SK-N-SH treated with all-trans-retinoic acid at 6 μM for 48 hours (cell line): Measurements from ENCODE around the gene DGKG.

Source experiments
- ARNTL ChIP-seq: fragments of 450-650 bp; formaldehyde crosslinking; IDR thresholded peaks from 2 replicates; pipeline ENCODE4 v1.5.0; 2020; ENCODE audit warnings: low read depth, mild to moderate bottlenecking, moderate library complexity, borderline replicate concordance
- CSDC2 ChIP-seq: fragments of 250-450 bp; sonication (Bioruptor Pico); IDR thresholded peaks from 2 replicates; pipeline ENCODE4 v1.5.0; 2020; ENCODE audit warnings: mild to moderate bottlenecking, moderate library complexity
- GLIS3 ChIP-seq: fragments of 250-450 bp; sonication (Bioruptor Pico); IDR thresholded peaks from 2 replicates; pipeline ENCODE4 v1.5.0; 2020; ENCODE audit warnings: mild to moderate bottlenecking, moderate library complexity
- OSR1 ChIP-seq: fragments of 250-450 bp; sonication (Bioruptor Pico); IDR thresholded peaks from 2 replicates; pipeline ENCODE4 v1.8.0; 2022; ENCODE audit warnings: moderate library complexity, mild to moderate bottlenecking, inconsistent platforms
- PPARA ChIP-seq: fragments of 250-450 bp; sonication (Bioruptor Pico); IDR thresholded peaks from 2 replicates; pipeline ENCODE4 v1.5.0; 2020; ENCODE audit warnings: mild to moderate bottlenecking, borderline replicate concordance
- ZC3H10 ChIP-seq: fragments of 250-450 bp; sonication (Bioruptor Pico); IDR thresholded peaks from 2 replicates; pipeline ENCODE4 v1.5.1; 2021; ENCODE audit warnings: mild to moderate bottlenecking, moderate library complexity
- ZFP3 ChIP-seq: fragments of 250-450 bp; sonication (Bioruptor Pico); IDR thresholded peaks from 2 replicates; pipeline ENCODE4 v1.5.0; 2020; ENCODE audit warnings: mild to moderate bottlenecking, moderate library complexity
- ZNF70 ChIP-seq: fragments of 450-650 bp; formaldehyde crosslinking; IDR thresholded peaks from 2 replicates; pipeline ENCODE4 v1.5.0; 2020; ENCODE audit warnings: mild to moderate bottlenecking, moderate library complexity
- ZNF8 ChIP-seq: fragments of 450-650 bp; formaldehyde crosslinking; IDR thresholded peaks from 2 replicates; pipeline ENCODE4 v1.5.0; 2020; ENCODE audit warnings: mild to moderate bottlenecking, moderate library complexity
- TF ChIP-seq, protein P1 (sequence below): fragments of 250-450 bp; sonication (Bioruptor Pico); IDR thresholded peaks from 2 replicates; pipeline ENCODE4 v1.8.0; 2020; ENCODE audit warnings: mild to moderate bottlenecking, moderate library complexity, borderline replicate concordance
- TF ChIP-seq, protein P2 (sequence below): fragments of 250-450 bp; sonication (Bioruptor Pico); IDR thresholded peaks from 2 replicates; pipeline ENCODE4 v1.8.0; 2021; ENCODE audit warnings: low read depth, mild to moderate bottlenecking, moderate library complexity, borderline replicate concordance
- TF ChIP-seq, protein P3 (sequence below): fragments of 250-450 bp; sonication (Bioruptor Pico); IDR thresholded peaks from 2 replicates; pipeline ENCODE4 v1.5.1; 2021; ENCODE audit warnings: mild to moderate bottlenecking, moderate library complexity
- TF ChIP-seq, protein P4 (sequence below): fragments of 250-450 bp; sonication (Bioruptor Pico); IDR thresholded peaks from 2 replicates; pipeline ENCODE4 v1.5.1; 2020; ENCODE audit warnings: low read depth, mild to moderate bottlenecking, moderate library complexity

DNA sequence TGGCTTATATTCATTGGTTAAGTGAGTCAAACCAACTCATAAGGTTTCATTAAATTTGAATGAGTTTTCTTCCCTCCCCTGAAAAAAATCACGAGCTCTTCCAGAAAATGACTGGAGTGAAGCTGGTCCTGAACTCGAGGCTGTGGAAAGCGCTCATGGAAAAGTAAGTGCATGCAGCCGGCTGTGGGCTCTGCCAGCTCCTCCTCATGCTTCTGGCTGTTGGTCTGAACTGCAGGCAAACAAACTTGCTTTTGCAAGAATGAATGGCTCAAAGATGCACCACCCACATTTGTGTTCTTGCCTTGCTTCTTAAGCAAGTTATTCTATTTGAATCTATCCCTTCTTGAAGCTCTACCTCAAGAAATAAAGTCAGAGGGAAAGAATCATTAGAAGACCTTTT is 259.3 kb downstream of the DGKG start:
- no peak for TF ChIP-seq ZC3H10 (CRISPR knock-in tag)
- TF ChIP-seq ARNTL: no peak
- no peak for TF ChIP-seq PPARA
- TF ChIP-seq ZNF8 (CRISPR knock-in tag): no peak
- TF ChIP-seq, protein P1, sequence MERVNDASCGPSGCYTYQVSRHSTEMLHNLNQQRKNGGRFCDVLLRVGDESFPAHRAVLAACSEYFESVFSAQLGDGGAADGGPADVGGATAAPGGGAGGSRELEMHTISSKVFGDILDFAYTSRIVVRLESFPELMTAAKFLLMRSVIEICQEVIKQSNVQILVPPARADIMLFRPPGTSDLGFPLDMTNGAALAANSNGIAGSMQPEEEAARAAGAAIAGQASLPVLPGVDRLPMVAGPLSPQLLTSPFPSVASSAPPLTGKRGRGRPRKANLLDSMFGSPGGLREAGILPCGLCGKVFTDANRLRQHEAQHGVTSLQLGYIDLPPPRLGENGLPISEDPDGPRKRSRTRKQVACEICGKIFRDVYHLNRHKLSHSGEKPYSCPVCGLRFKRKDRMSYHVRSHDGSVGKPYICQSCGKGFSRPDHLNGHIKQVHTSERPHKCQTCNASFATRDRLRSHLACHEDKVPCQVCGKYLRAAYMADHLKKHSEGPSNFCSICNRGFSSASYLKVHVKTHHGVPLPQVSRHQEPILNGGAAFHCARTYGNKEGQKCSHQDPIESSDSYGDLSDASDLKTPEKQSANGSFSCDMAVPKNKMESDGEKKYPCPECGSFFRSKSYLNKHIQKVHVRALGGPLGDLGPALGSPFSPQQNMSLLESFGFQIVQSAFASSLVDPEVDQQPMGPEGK (CRISPR knock-in tag): no peak
- TF ChIP-seq ZFP3: no peak
- TF ChIP-seq, protein P2, sequence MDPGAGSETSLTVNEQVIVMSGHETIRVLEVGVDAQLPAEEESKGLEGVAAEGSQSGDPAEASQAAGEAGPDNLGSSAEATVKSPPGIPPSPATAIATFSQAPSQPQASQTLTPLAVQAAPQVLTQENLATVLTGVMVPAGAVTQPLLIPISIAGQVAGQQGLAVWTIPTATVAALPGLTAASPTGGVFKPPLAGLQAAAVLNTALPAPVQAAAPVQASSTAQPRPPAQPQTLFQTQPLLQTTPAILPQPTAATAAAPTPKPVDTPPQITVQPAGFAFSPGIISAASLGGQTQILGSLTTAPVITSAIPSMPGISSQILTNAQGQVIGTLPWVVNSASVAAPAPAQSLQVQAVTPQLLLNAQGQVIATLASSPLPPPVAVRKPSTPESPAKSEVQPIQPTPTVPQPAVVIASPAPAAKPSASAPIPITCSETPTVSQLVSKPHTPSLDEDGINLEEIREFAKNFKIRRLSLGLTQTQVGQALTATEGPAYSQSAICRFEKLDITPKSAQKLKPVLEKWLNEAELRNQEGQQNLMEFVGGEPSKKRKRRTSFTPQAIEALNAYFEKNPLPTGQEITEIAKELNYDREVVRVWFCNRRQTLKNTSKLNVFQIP (CRISPR knock-in tag): no peak
- TF ChIP-seq, protein P3, sequence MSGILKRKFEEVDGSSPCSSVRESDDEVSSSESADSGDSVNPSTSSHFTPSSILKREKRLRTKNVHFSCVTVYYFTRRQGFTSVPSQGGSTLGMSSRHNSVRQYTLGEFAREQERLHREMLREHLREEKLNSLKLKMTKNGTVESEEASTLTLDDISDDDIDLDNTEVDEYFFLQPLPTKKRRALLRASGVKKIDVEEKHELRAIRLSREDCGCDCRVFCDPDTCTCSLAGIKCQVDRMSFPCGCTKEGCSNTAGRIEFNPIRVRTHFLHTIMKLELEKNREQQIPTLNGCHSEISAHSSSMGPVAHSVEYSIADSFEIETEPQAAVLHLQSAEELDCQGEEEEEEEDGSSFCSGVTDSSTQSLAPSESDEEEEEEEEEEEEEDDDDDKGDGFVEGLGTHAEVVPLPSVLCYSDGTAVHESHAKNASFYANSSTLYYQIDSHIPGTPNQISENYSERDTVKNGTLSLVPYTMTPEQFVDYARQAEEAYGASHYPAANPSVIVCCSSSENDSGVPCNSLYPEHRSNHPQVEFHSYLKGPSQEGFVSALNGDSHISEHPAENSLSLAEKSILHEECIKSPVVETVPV (CRISPR knock-in tag): no peak
- TF ChIP-seq, protein P4, sequence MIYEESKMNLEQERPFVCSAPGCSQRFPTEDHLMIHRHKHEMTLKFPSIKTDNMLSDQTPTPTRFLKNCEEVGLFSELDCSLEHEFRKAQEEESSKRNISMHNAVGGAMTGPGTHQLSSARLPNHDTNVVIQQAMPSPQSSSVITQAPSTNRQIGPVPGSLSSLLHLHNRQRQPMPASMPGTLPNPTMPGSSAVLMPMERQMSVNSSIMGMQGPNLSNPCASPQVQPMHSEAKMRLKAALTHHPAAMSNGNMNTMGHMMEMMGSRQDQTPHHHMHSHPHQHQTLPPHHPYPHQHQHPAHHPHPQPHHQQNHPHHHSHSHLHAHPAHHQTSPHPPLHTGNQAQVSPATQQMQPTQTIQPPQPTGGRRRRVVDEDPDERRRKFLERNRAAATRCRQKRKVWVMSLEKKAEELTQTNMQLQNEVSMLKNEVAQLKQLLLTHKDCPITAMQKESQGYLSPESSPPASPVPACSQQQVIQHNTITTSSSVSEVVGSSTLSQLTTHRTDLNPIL (CRISPR knock-in tag): no peak
- no peak for TF ChIP-seq OSR1 (CRISPR knock-in tag)
- TF ChIP-seq ZNF70 (CRISPR knock-in tag): no peak
- no peak for TF ChIP-seq GLIS3 (CRISPR knock-in tag)
- TF ChIP-seq CSDC2: no peak
